ENCODE data around the gene PPDPF.

DNA sequence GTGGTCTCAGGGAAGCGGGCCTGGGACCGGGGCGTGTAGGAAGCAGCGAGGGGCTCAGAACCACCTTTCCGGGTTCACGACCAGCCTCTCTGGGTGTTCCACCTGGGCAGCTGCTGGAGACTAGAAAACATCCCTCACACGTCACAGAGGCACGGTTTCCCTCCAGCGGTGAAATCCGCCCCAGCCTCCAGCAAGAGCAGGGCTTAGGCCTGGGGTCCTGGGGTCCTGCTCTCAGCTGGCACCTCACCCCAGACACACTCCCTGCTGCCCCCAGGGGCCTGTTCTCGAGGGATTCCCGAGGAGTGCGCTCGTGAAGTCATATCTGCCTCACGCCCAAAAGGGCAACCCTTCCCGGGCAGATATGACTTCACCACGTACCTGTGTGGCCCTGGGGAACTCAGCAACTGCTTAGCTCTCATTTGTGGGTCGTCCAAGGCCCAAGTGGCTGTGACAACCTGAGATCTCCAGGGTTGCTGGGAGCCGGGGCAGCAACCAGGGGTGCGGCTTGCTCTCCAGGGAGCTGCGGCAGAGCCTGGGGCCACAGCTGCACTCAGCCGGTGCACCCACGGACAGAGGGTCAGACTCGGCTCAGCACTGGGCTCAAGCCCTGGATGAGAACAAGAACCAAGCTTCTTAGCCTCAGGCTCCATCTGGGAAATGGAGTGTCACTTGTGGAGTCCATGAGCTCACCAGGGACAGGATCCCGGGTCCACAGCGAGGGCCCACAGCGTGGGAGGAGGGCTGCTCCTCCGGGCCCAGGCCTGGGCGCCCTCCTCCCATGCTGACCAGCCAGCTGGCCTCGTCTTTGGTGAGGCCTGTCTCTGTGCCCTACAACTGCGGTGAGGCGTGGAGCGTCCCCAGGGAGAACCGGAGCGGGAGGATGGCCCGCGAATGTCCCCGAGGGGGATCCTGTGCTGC, 34.1 kb downstream of the PPDPF start:
- TF ChIP-seq, protein P1, sequence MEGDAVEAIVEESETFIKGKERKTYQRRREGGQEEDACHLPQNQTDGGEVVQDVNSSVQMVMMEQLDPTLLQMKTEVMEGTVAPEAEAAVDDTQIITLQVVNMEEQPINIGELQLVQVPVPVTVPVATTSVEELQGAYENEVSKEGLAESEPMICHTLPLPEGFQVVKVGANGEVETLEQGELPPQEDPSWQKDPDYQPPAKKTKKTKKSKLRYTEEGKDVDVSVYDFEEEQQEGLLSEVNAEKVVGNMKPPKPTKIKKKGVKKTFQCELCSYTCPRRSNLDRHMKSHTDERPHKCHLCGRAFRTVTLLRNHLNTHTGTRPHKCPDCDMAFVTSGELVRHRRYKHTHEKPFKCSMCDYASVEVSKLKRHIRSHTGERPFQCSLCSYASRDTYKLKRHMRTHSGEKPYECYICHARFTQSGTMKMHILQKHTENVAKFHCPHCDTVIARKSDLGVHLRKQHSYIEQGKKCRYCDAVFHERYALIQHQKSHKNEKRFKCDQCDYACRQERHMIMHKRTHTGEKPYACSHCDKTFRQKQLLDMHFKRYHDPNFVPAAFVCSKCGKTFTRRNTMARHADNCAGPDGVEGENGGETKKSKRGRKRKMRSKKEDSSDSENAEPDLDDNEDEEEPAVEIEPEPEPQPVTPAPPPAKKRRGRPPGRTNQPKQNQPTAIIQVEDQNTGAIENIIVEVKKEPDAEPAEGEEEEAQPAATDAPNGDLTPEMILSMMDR (conservative IDR thresholded peaks at IDR 0.05), result no peak
- TF ChIP-seq EZH2 (IDR thresholded peaks at IDR 0.05; ENCODE audit: low read depth), result no peak

Data from PC-9 (cell line).